ENCODE data around the gene CELA2A. TPM values are rescaled to one million over a fixed set of nuclear protein-coding genes. Genes with fewer than 3 reads are reported as not detected.

CELA2A gene
- total and polyA plus RNA-seq, 9 of the 15 experiments (the other 6 are each of a cell fraction or from before 2014, with no cell fraction given), result 0.62 TPM; not detected in 8

DNA sequence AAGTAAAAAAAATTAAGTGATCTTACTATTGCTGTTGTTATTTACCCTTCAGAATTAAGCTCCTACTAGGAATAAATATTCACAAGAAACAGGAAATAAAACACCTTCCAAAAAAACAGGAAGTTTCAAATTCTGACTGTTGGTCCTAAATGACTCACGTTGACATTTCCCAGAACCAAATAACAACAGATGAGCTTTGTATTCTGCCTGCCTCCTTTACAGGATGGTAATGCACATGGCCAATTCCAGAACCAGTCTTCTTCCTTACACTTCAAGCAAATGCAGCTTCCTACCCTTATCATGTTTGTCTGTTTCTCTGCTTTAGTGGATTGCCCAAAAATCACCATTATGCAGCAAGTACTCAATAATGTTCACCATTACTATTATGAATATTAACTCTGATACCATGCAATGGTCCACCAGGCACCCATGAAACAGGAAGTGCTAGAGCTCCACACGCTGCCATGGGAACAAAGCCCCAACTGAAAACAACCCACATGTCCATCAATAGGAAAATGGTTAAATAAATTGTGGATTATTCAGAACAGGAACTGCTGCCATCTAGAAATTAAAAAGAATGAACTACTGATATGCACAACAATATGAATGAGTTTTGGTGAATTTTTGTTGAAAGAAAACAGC is 58.6 kb downstream of the CELA2A start (continued):
- TF ChIP-seq CUX1 (CRISPR knock-in tag; IDR thresholded peaks at IDR 0.05), result no peak
- TF ChIP-seq SAFB (IDR thresholded peaks at IDR 0.05; ENCODE audit: borderline replicate concordance, low read depth, low read length), result no peak
- TF ChIP-seq DACH1 (IDR thresholded peaks at IDR 0.05; ENCODE audit: partially characterized antibody), result no peak
- no peak for TF ChIP-seq ZNF589 (CRISPR knock-in tag; IDR thresholded peaks at IDR 0.05; ENCODE audit: low read depth)
- TF ChIP-seq CBX8 (IDR thresholded peaks at IDR 0.05; ENCODE audit: borderline replicate concordance, extremely low read depth, low read depth, low read length, poor library complexity, severe bottlenecking), result no peak
- no peak for TF ChIP-seq CREM (IDR thresholded peaks at IDR 0.05; ENCODE audit: low read depth)
- TF ChIP-seq SMARCB1 (IDR thresholded peaks at IDR 0.05; ENCODE audit: insufficient read length, low read depth), result no peak
- TF ChIP-seq STAT5A (IDR thresholded peaks at IDR 0.05; ENCODE audit: borderline replicate concordance, low read length), result peak; percentile 46; the same call in 1 of the 2 replicates
- TF ChIP-seq PHB (CRISPR knock-in tag; IDR thresholded peaks at IDR 0.05), result no peak
- TF ChIP-seq BHLHE40 (IDR thresholded peaks at IDR 0.05; ENCODE audit: low read length), result no peak
- TF ChIP-seq KLF6 (CRISPR knock-in tag; IDR thresholded peaks at IDR 0.05; ENCODE audit: borderline replicate concordance), result no peak
- TF ChIP-seq DPF2 (IDR thresholded peaks at IDR 0.05), result 0 out of 2 replicates have a peak, but pooled peaks have one; percentile 20
- no peak for TF ChIP-seq MAFG (tag; conservative IDR thresholded peaks at IDR 0.05)
- TF ChIP-seq SUPT5H (IDR thresholded peaks at IDR 0.05), result no peak
- no peak for TF ChIP-seq ZNF586 (CRISPR knock-in tag; conservative IDR thresholded peaks at IDR 0.05)
- no peak for TF ChIP-seq NCOA1 (IDR thresholded peaks at IDR 0.05; ENCODE audit: low read depth)
- TF ChIP-seq POLR2A (conservative IDR thresholded peaks at IDR 0.05), result no peak
- TF ChIP-seq CAMTA2 (CRISPR knock-in tag; conservative IDR thresholded peaks at IDR 0.05), result no peak
- TF ChIP-seq ZNF124 (CRISPR knock-in tag; IDR thresholded peaks at IDR 0.05), result no peak
- TF ChIP-seq GABPA (tag; conservative IDR thresholded peaks at IDR 0.05; ENCODE audit: low read depth), result peak; percentile 40; the same call in 1 of the 2 replicates
- no peak for TF ChIP-seq ZBTB43 (CRISPR knock-in tag; IDR thresholded peaks at IDR 0.05)
- TF ChIP-seq ZNF384 (IDR thresholded peaks at IDR 0.05; ENCODE audit: low read depth, low read length), result no peak
- TF ChIP-seq CTBP1 (IDR thresholded peaks at IDR 0.05; ENCODE audit: borderline replicate concordance), result 0 out of 2 replicates have a peak, but pooled peaks have one; percentile 22
- TF ChIP-seq SMAD1 (IDR thresholded peaks at IDR 0.05; ENCODE audit: low read depth, low read length, partially characterized antibody), result no peak

Data from K562 (cell line).